ENCODE data around the gene PLCL2. TPM values are rescaled to one million over a fixed set of nuclear protein-coding genes. Genes with fewer than 3 reads are reported as not detected.

PLCL2 gene
- total and polyA plus RNA-seq, 10 of the 15 experiments (the other 5 are each of a cell fraction or from before 2014, with no cell fraction given), result 7.5 to 37.3 (median 21.7) TPM

DNA sequence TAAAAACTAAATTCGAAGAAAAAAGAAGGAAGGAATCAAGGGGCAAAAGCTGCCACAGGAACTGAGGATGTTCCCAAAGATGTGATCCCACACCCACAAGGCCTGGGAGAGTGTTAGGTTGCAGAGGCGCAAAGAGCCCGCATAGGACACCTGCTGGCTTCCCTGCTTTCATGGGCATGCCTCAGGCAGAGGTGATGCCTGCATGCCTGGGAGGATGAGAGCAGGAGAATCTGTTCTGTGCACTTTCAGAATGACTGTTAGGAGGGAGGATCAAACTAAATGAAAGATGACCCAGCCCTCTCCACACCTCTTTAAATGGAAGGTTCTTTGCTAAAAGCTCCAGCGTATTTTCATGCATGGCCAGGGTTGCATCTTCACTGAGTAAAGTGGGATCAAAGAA, 162.4 kb downstream of the PLCL2 start:
- Histone ChIP-seq H4K20me1 (ENCODE audit: control insufficient read depth, insufficient read depth) (no peaks in the 10 kb centered on the region), H3K36me3 (ENCODE audit: control insufficient read depth in 2 of 2, insufficient read depth in 2 of 2, low read length in 1 of 2) (peaks cover 0 to 11% of the 10 kb centered on the region in 2 experiments), H3K27me3 (replicated peaks in 1 of 2; ENCODE audit: control insufficient read depth in 2 of 2, insufficient read depth in 2 of 2, low read length in 1 of 2) (no peaks in the 10 kb centered on the region), H3K4me3 (no peak overlapping the region), H2AFZ (ENCODE audit: control insufficient read depth, low read depth, low read length) (no peak overlapping the region), H3K27ac (ENCODE audit: control insufficient read depth, insufficient read depth) (peak overlapping the region; percentile 13; the same call in 1 of the 2 replicates), H3K9ac (ENCODE audit: control insufficient read depth, insufficient read depth, low read length) (no peak overlapping the region), H3K79me2 (ENCODE audit: control insufficient read depth, insufficient read depth, low read length) (peaks cover 2% of the 10 kb centered on the region), H3K9me3 (replicated peaks; ENCODE audit: control insufficient read depth, insufficient read depth, low read length) (peaks cover 10% of the 10 kb centered on the region; the same call in 2 of the 3 replicates), H3K4me1 (ENCODE audit: control insufficient read depth, insufficient read depth, low read length) (peaks cover 38% of the 10 kb centered on the region), H3K4me2 (ENCODE audit: control insufficient read depth, insufficient read depth) (peak overlapping the region; percentile 13; the same call in 1 of the 2 replicates)
- SMC1A ChIA-PET (ENCODE audit: uncharacterized antibody, unreplicated experiment), result interaction anchor here (0.8 to 2.2 kb wide), 23 partner anchors 8 to 444 kb away, joined by 3 to 15 read pairs (median 4); no protein-coding TSS in a partner anchor
- BruUV-seq (replicated peaks), result no TSS peak
- RAD21 ChIA-PET (ENCODE audit: unreplicated experiment), result interaction anchor here (0.6 to 2.0 kb wide), 14 partner anchors 11 to 185 kb away, joined by 3 to 14 read pairs (median 4); no protein-coding TSS in a partner anchor
- in situ Hi-C loops (cut with MboI), result loop anchor here (25.0 kb wide), 1 partner anchor 760 kb away; no protein-coding TSS in a partner anchor
- FAIRE-seq, result no peak
- whole genome bisulfite sequencing (ENCODE audit: insufficient coverage, insufficient replicate concordance, low lambda C conversion rate, missing lambda C conversion rate), result 67% methylated on average over 4 of the region's 4 CpGs
- CTCF ChIA-PET, result interaction anchor here (0.9 to 1.6 kb wide), 7 partner anchors 9 to 185 kb away, joined by 3 to 8 read pairs (median 4); no protein-coding TSS in a partner anchor
- POLR2A ChIA-PET, result interaction anchor here (1.1 to 2.0 kb wide), 2 partner anchors 19 to 158 kb away, joined by 3 to 9 read pairs; no protein-coding TSS in a partner anchor
- DNase-seq (ENCODE audit: low read depth, low spot score), result no peak
- intact Hi-C loops (cut with micrococcal nuclease; ENCODE audit: unreplicated experiment), result loop anchor here (5.0 kb wide), 3 partner anchors 140 to 160 kb away; no protein-coding TSS in a partner anchor
- ATAC-seq, result peak; percentile 83
- TF ChIP-seq RAD21 (IDR thresholded peaks at IDR 0.05; ENCODE audit: insufficient read depth, low read depth, low read length) (0 out of 2 replicates have a peak, but pooled peaks have one; percentile 12), EED (IDR thresholded peaks at IDR 0.05; ENCODE audit: low read depth) (peak; percentile 95), PML (IDR thresholded peaks at IDR 0.05; ENCODE audit: low read length) (no peak), TBL1XR1 (IDR thresholded peaks at IDR 0.05; ENCODE audit: low read depth, low read length) (peak; percentile 31; the same call in 1 of the 2 replicates), PAX5 (IDR thresholded peaks at IDR 0.05; ENCODE audit: borderline replicate concordance, low read depth, low read length) (no peak), SP1 (IDR thresholded peaks at IDR 0.05; ENCODE audit: low read depth, low read length) (peak; percentile 29), CREM (IDR thresholded peaks at IDR 0.05; ENCODE audit: low read depth) (peak; percentile 42; the same call in 1 of the 2 replicates), SUPT20H (IDR thresholded peaks at IDR 0.05; ENCODE audit: borderline replicate concordance, control insufficient read depth, low read depth, low read length) (no peak), CBX5 (IDR thresholded peaks at IDR 0.05; ENCODE audit: low read depth) (0 out of 2 replicates have a peak, but pooled peaks have one; percentile 43), NFIC (IDR thresholded peaks at IDR 0.05; ENCODE audit: low read depth, low read length) (peak; percentile 44; the same call in 1 of the 2 replicates), TCF12 (IDR thresholded peaks at IDR 0.05; ENCODE audit: low read depth, low read length) (peak; percentile 26; the same call in 1 of the 2 replicates), BRCA1 (IDR thresholded peaks at IDR 0.05; ENCODE audit: low read depth, low read length) (no peak), HSF1 (IDR thresholded peaks at IDR 0.05; ENCODE audit: low read depth, low read length) (no peak), ZNF24 (IDR thresholded peaks at IDR 0.05) (no peak), IKZF1 (conservative IDR thresholded peaks at IDR 0.05) (peak; percentile 50), DPF2 (IDR thresholded peaks at IDR 0.05) (no peak), JUND (IDR thresholded peaks at IDR 0.05; ENCODE audit: low read depth, low read length) (peak; percentile 85), NFYA (IDR thresholded peaks at IDR 0.05; ENCODE audit: borderline replicate concordance, low read depth, low read length) (no peak), RUNX3 (IDR thresholded peaks at IDR 0.05; ENCODE audit: low read length) (peak; percentile 27; the same call in 1 of the 2 replicates)
- TF ChIP-seq, protein P1, sequence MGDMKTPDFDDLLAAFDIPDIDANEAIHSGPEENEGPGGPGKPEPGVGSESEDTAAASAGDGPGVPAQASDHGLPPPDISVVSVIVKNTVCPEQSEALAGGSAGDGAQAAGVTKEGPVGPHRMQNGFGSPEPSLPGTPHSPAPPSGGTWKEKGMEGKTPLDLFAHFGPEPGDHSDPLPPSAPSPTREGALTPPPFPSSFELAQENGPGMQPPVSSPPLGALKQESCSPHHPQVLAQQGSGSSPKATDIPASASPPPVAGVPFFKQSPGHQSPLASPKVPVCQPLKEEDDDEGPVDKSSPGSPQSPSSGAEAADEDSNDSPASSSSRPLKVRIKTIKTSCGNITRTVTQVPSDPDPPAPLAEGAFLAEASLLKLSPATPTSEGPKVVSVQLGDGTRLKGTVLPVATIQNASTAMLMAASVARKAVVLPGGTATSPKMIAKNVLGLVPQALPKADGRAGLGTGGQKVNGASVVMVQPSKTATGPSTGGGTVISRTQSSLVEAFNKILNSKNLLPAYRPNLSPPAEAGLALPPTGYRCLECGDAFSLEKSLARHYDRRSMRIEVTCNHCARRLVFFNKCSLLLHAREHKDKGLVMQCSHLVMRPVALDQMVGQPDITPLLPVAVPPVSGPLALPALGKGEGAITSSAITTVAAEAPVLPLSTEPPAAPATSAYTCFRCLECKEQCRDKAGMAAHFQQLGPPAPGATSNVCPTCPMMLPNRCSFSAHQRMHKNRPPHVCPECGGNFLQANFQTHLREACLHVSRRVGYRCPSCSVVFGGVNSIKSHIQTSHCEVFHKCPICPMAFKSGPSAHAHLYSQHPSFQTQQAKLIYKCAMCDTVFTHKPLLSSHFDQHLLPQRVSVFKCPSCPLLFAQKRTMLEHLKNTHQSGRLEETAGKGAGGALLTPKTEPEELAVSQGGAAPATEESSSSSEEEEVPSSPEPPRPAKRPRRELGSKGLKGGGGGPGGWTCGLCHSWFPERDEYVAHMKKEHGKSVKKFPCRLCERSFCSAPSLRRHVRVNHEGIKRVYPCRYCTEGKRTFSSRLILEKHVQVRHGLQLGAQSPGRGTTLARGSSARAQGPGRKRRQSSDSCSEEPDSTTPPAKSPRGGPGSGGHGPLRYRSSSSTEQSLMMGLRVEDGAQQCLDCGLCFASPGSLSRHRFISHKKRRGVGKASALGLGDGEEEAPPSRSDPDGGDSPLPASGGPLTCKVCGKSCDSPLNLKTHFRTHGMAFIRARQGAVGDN (IDR thresholded peaks at IDR 0.05), result no peak

Measured in GM12878 (cell line).